B cell (primary cell): ENCODE results near the gene ZSCAN20. TPM values are rescaled to one million over a fixed set of nuclear protein-coding genes. Genes with fewer than 3 reads are reported as not detected.

Source experiments
- ATAC-seq: fragments of 200-7000 bp; cut with Tn5 transposase; one replicate; pipeline ENCODE4 v1.10.0; 2021; ENCODE audit warnings: low read depth, mild to moderate bottlenecking, moderate number of reproducible peaks, moderate library complexity
- CTCF ChIA-PET: fragments of 350-600 bp; sonication (Branson Sonifier 250); formaldehyde crosslinking; loops from one replicate; lab custom pipeline; 2021; ENCODE audit warnings: antibody characterized with exemption, inconsistent platforms; lab: Charles Lee
- POLR2A ChIA-PET: fragments of 350-600 bp; sonication (Branson Sonifier 250); formaldehyde crosslinking; loops from one replicate; lab custom pipeline; 2021; ENCODE audit warnings: antibody characterized with exemption; lab: Charles Lee
- DNase-seq: peaks from one replicate; pipeline ENCODE4 v3.0.0; 2013
- H2AFZ ChIP-seq: 2 replicates; pipeline ENCODE4 v1.6.1; 2012; ENCODE audit warnings: mild to moderate bottlenecking, low read depth, low read length; ENCODE audit not compliant: insufficient read depth, poor library complexity, severe bottlenecking
- H3K27ac ChIP-seq, 2 donors: 1 replicate in 1 of 2; 2 replicates in 1 of 2; pipeline ENCODE4 v1.5.1; 2012 to 2013; ENCODE audit warnings: low read length in 2 of 2, mild to moderate bottlenecking in 2 of 2, moderate library complexity in 1 of 2
- H3K27me3 ChIP-seq, 4 experiments: fragments of 200-600 bp in 1 of 4; sonication (generic) in 1 of 4; replicated peaks in 1 of 4; 1 replicate in 2 of 4; 2 replicates in 2 of 4; pipeline versions ENCODE4 v1.6.1 to v1.7.0; 2013 to 2016; ENCODE audit warnings: low read length in 3 of 4, mild to moderate bottlenecking in 2 of 4, mixed read lengths in 1 of 4, moderate library complexity in 1 of 4; ENCODE audit not compliant: insufficient read depth in 4 of 4, control insufficient read depth in 3 of 4; ENCODE audit errors: control extremely low read depth in 1 of 4
- H3K36me3 ChIP-seq, 2 experiments: replicated peaks in 1 of 2; 1 replicate in 1 of 2; 2 replicates in 1 of 2; pipeline versions ENCODE4 v1.6.1 to v1.7.1; 2013; ENCODE audit warnings: low read length in 1 of 2; ENCODE audit not compliant: insufficient read depth in 2 of 2, control insufficient read depth in 1 of 2; ENCODE audit errors: control extremely low read depth in 1 of 2, extremely low read depth in 1 of 2
- H3K4me1 ChIP-seq, 2 donors: fragments of 200-600 bp in 1 of 2; sonication (generic) in 1 of 2; 1 replicate in 1 of 2; 2 replicates in 1 of 2; pipeline versions ENCODE4 v1.5.1 to v1.6.1; 2013 to 2017; ENCODE audit warnings: low read length in 2 of 2; ENCODE audit not compliant: control insufficient read depth in 2 of 2, insufficient read depth in 2 of 2
- H3K4me2 ChIP-seq: replicated peaks from 2 replicates; pipeline ENCODE3; 2012; ENCODE audit warnings: mild to moderate bottlenecking, low read depth, low read length; ENCODE audit not compliant: poor library complexity, severe bottlenecking
- H3K4me3 ChIP-seq, 5 experiments: fragments of 200-600 bp in 1 of 5; sonication (generic) in 1 of 5; 1 replicate in 3 of 5; 2 replicates in 2 of 5; pipeline versions ENCODE4 v1.5.1 to v1.7.0; 2011 to 2016; ENCODE audit warnings: low read length in 4 of 5, mild to moderate bottlenecking in 4 of 5, low read depth in 2 of 5, control low read depth in 1 of 5, moderate library complexity in 1 of 5; ENCODE audit not compliant: insufficient read depth in 1 of 5; ENCODE audit errors: control extremely low read depth in 1 of 5, extremely low read depth in 1 of 5
- H3K79me2 ChIP-seq: fragments of 200-600 bp; sonication (generic); one replicate; pipeline ENCODE4 v1.6.0; 2016; ENCODE audit warnings: low read length; ENCODE audit not compliant: control insufficient read depth, insufficient read depth
- H3K9ac ChIP-seq: fragments of 200-600 bp; sonication (generic); 2 replicates; pipeline ENCODE4 v1.6.1; 2017; ENCODE audit warnings: mild to moderate bottlenecking, low read length, moderate library complexity
- H3K9me3 ChIP-seq, 3 donors: one replicate each; pipeline versions ENCODE4 v1.6.1 to v1.7.1; 2013; ENCODE audit warnings: low read length in 2 of 3; ENCODE audit not compliant: control insufficient read depth in 2 of 3, insufficient read depth in 1 of 3; ENCODE audit errors: control extremely low read depth in 1 of 3
- H4K20me1 ChIP-seq: 2 replicates; pipeline ENCODE4 v1.6.0; 2012; ENCODE audit warnings: mild to moderate bottlenecking, low read length; ENCODE audit not compliant: insufficient read depth, control insufficient read depth, poor library complexity, severe bottlenecking
- H3K27ac Mint-ChIP-seq: one replicate; pipeline ENCODE4 v1.8.0; 2021; ENCODE audit warnings: mixed read lengths
- H3K27me3 Mint-ChIP-seq: one replicate; pipeline ENCODE4 v1.8.0; 2021; ENCODE audit warnings: mixed read lengths
- H3K4me1 Mint-ChIP-seq: one replicate; pipeline ENCODE4 v1.8.0; 2021; ENCODE audit warnings: mixed read lengths
- H3K4me3 Mint-ChIP-seq: one replicate; pipeline ENCODE4 v1.8.0; 2021; ENCODE audit warnings: mixed read lengths
- H3K9me3 Mint-ChIP-seq: one replicate; pipeline ENCODE4 v1.8.0; 2022; ENCODE audit warnings: mixed read lengths; ENCODE audit not compliant: insufficient read depth
- CTCF ChIP-seq: fragments of 200-600 bp; IDR thresholded peaks from one replicate; pipeline ENCODE4 v1.8.0; 2022; ENCODE audit warnings: antibody characterized with exemption, mild to moderate bottlenecking
- EZH2 ChIP-seq: IDR thresholded peaks from 2 replicates; pipeline ENCODE4 v1.6.1; 2012; ENCODE audit warnings: borderline replicate concordance, low read depth, mild to moderate bottlenecking, moderate library complexity, low read length; ENCODE audit not compliant: insufficient read depth, poor library complexity, severe bottlenecking
- WGBS: methylation state at CpG from one replicate; pipeline ENCODE4 v1.1.5; 2013; ENCODE audit warnings: missing lambda C conversion rate; ENCODE audit not compliant: insufficient coverage; 5-methylcytosine and 5-hydroxymethylcytosine counted together
- intact Hi-C: fragments of 100-400 bp; cut with micrococcal nuclease; formaldehyde crosslinking; loops from one replicate; pipeline ENCODE4 v1.10.0; 2022
- polyA plus RNA-seq: library from polyadenylated mRNA; depleted of rRNA; stranded (reverse); fragments of >200 nt; gene quantifications from 2 replicates; pipeline ENCODE4 v1.2.3, GENCODE V29; 2012
- total RNA-seq, 2 donors: library from RNA; stranded (reverse); fragments of 120-200 nt in 1 of 2; gene quantifications; 1 replicate in 1 of 2; 2 replicates in 1 of 2; pipeline versions ENCODE4 v1.2.3 to v1.2.4, GENCODE V29; 2013 to 2022

The ZSCAN20 gene
- total and polyA plus RNA-seq, 2 donors (not counting 1 experiment from before 2014, with no cell fraction given), result 0.18 to 3.7 TPM

GRCh38 chr1:33527934-33528333 lies 55.5 kb downstream of the ZSCAN20 start:
- no peaks in the 10 kb centered on the region for H3K9me3 Mint-ChIP-seq
- ChIA-PET CTCF (no interaction called here), POLR2A (no interaction called here)
- intact Hi-C loops, result no loop called here
- H3K4me1 ChIP-seq, result no peaks in the 10 kb centered on the region
- H3K4me1 Mint-ChIP-seq, result no peaks in the 10 kb centered on the region
- no peak overlapping the region for H3K9ac ChIP-seq
- peaks cover 25% of the 10 kb centered on the region for H3K27me3 Mint-ChIP-seq
- H3K27ac Mint-ChIP-seq, result no peak overlapping the region
- no CpG with 5 or more reads among the region's 4 CpGs for WGBS
- no peak overlapping the region for H3K4me2 ChIP-seq
- H3K9me3 ChIP-seq, result no peaks in the 10 kb centered on the region
- no peak for ATAC-seq
- H4K20me1 ChIP-seq, result no peaks in the 10 kb centered on the region
- no peak overlapping the region for H3K27ac ChIP-seq
- H3K36me3 ChIP-seq, result no peaks in the 10 kb centered on the region
- H3K27me3 ChIP-seq, result peaks cover 0 to 12% (median 1%) of the 10 kb centered on the region in 4 experiments
- H2AFZ ChIP-seq, result no peak overlapping the region
- H3K79me2 ChIP-seq, result no peaks in the 10 kb centered on the region
- TF ChIP-seq CTCF (no peak), EZH2 (no peak)
- no peak overlapping the region for H3K4me3 Mint-ChIP-seq
- no peak for DNase-seq
- no peak overlapping the region for H3K4me3 ChIP-seq

GRCh38 chr1:33529957-33530356 lies 57.5 kb downstream of the ZSCAN20 start:
- Mint-ChIP-seq H3K4me3 (no peak overlapping the region), H3K27ac (no peak overlapping the region), H3K9me3 (no peaks in the 10 kb centered on the region), H3K4me1 (no peaks in the 10 kb centered on the region), H3K27me3 (peaks cover 12% of the 10 kb centered on the region)
- no peak for TF ChIP-seq CTCF
- no peak overlapping the region for H3K27ac ChIP-seq
- ChIA-PET POLR2A (no interaction called here), CTCF (no interaction called here)
- ATAC-seq (no peak), DNase-seq (no peak)
- H3K9ac ChIP-seq, result no peak overlapping the region
- no CpG with 5 or more reads among the region's 1 CpG for WGBS
- H3K36me3 ChIP-seq, result no peaks in the 10 kb centered on the region
- H3K4me2 ChIP-seq, result no peak overlapping the region
- H3K79me2 ChIP-seq, result no peaks in the 10 kb centered on the region
- H3K4me1 ChIP-seq, result no peaks in the 10 kb centered on the region
- H3K27me3 ChIP-seq, result peaks cover 0 to 8% (median under 1%) of the 10 kb centered on the region in 4 experiments
- no peaks in the 10 kb centered on the region for H3K9me3 ChIP-seq
- no peak overlapping the region for H2AFZ ChIP-seq
- H3K4me3 ChIP-seq, result no peak overlapping the region
- H4K20me1 ChIP-seq, result no peaks in the 10 kb centered on the region
- intact Hi-C loops, result no loop called here
